CD1c-positive myeloid dendritic cell (primary cell): Measurements from ENCODE around the gene CCDC138.

Source experiments
- DNase-seq: peaks from one replicate; pipeline ENCODE4 v3.0.0-alpha.2; 2016; ENCODE audit errors: extremely low spot score

CCDC138 gene

GRCh38 chr2:108829578-108830310 lies 43.2 kb downstream of the CCDC138 start:
- DNase-seq: no peak

- peak; percentile 5 for DNase-seq
Measured at GRCh38 chr2:108833219-108833618, 46.6 kb downstream of the CCDC138 start.

- DNase-seq: no peak
Measured at GRCh38 chr2:108834620-108835019, 48.0 kb downstream of the CCDC138 start.

- DNase-seq: no peak
Measured at GRCh38 chr2:108835040-108835439, 48.5 kb downstream of the CCDC138 start.

GRCh38 chr2:108837198-108837597 lies 50.6 kb downstream of the CCDC138 start:
- DNase-seq: no peak

- DNase-seq: no peak
Measured at GRCh38 chr2:108841506-108841905, 54.9 kb downstream of the CCDC138 start.

- DNase-seq: no peak
Measured at GRCh38 chr2:108845923-108846322, 59.4 kb downstream of the CCDC138 start.

GRCh38 chr2:108847000-108847399 lies 60.4 kb downstream of the CCDC138 start:
- DNase-seq: no peak

- no peak for DNase-seq
Measured at GRCh38 chr2:108852375-108852774, 65.8 kb downstream of the CCDC138 start.

- no peak for DNase-seq
Measured at GRCh38 chr2:108853421-108853820, 66.8 kb downstream of the CCDC138 start.

GRCh38 chr2:108854484-108854883 lies 67.9 kb downstream of the CCDC138 start:
- DNase-seq: no peak

GRCh38 chr2:108855194-108855593 lies 68.6 kb downstream of the CCDC138 start:
- peak; percentile 13 for DNase-seq

- DNase-seq: no peak
Measured at GRCh38 chr2:108858894-108859293, 72.3 kb downstream of the CCDC138 start.

- no peak for DNase-seq
Measured at GRCh38 chr2:108866041-108866440, 79.5 kb downstream of the CCDC138 start.

GRCh38 chr2:108868911-108869310 lies 82.3 kb downstream of the CCDC138 start:
- no peak for DNase-seq

- no peak for DNase-seq
Measured at GRCh38 chr2:108869542-108869941, 83.0 kb downstream of the CCDC138 start.

- no peak for DNase-seq
Measured at GRCh38 chr2:108870069-108870644, 83.6 kb downstream of the CCDC138 start.

- no peak for DNase-seq
Measured at GRCh38 chr2:108877506-108877905, 90.9 kb downstream of the CCDC138 start.

- DNase-seq: no peak
Measured at GRCh38 chr2:108878276-108878675, 91.7 kb downstream of the CCDC138 start.

- no peak for DNase-seq
Measured at GRCh38 chr2:108884619-108885018, 98.0 kb downstream of the CCDC138 start.

- no peak for DNase-seq
Measured at GRCh38 chr2:108889907-108890306, 103.3 kb downstream of the CCDC138 start.

- no peak for DNase-seq
Measured at GRCh38 chr2:108893277-108893676, 106.7 kb downstream of the CCDC138 start.

- no peak for DNase-seq
Measured at GRCh38 chr2:108894766-108895165, 108.2 kb downstream of the CCDC138 start.

- DNase-seq: no peak
Measured at GRCh38 chr2:108895188-108895587, 108.6 kb downstream of the CCDC138 start.
